ENCODE results near the gene CACHD1. TPM values are rescaled to one million over a fixed set of nuclear protein-coding genes. Genes with fewer than 3 reads are reported as not detected.

The CACHD1 gene
- total and polyA plus RNA-seq, 7 donors, result 1.1 to 5.8 (median 2.1) TPM

GRCh38 chr1:64703600-64703999 lies 233.7 kb downstream of the CACHD1 start:
- ATAC-seq (no peak), DNase-seq (no peak)
- H3K4me3 ChIP-seq, result no peak overlapping the region
- H3K36me3 ChIP-seq (ENCODE audit: insufficient read depth in 1 of 2, low read depth in 1 of 2), result no peaks in the 10 kb centered on the region
- 81 to 89% (median 86%) methylated on average over 2 of the region's 2 CpGs for WGBS, 3 donors
- no peaks in the 10 kb centered on the region for H3K4me1 ChIP-seq
- no peaks in the 10 kb centered on the region for H3K27me3 ChIP-seq (ENCODE audit: insufficient read depth in 3 of 3, low read length in 2 of 3)
- TF ChIP-seq CTCF (IDR thresholded peaks at IDR 0.05), result no peak
- H3K9me3 ChIP-seq, result no peaks in the 10 kb centered on the region
- no peak overlapping the region for H3K27ac ChIP-seq
- intact Hi-C loops (cut with DNase I), result no loop called here

- Histone ChIP-seq H3K4me3 (no peak overlapping the region), H3K9me3 (no peaks in the 10 kb centered on the region), H3K4me1 (no peaks in the 10 kb centered on the region), H3K27ac (no peak overlapping the region), H3K36me3 (ENCODE audit: insufficient read depth in 1 of 2, low read depth in 1 of 2) (no peaks in the 10 kb centered on the region), H3K27me3 (ENCODE audit: insufficient read depth in 3 of 3, low read length in 2 of 3) (no peaks in the 10 kb centered on the region)
- DNase-seq (no peak), ATAC-seq (no peak)
- TF ChIP-seq CTCF (IDR thresholded peaks at IDR 0.05), result no peak
- 17 to 24% (median 21%) methylated on average over 1 of the region's 1 CpG for whole genome bisulfite sequencing, 3 donors
- intact Hi-C loops (cut with DNase I), result no loop called here
Observed at GRCh38 chr1:64705591-64705990, 235.7 kb downstream of the CACHD1 start.

- ATAC-seq, result no peak
- Histone ChIP-seq H3K27me3 (ENCODE audit: insufficient read depth in 3 of 3, low read length in 2 of 3) (no peaks in the 10 kb centered on the region), H3K36me3 (ENCODE audit: insufficient read depth in 1 of 2, low read depth in 1 of 2) (no peaks in the 10 kb centered on the region), H3K27ac (no peak overlapping the region), H3K4me1 (no peaks in the 10 kb centered on the region), H3K4me3 (no peak overlapping the region), H3K9me3 (no peaks in the 10 kb centered on the region)
- no peak for TF ChIP-seq CTCF (IDR thresholded peaks at IDR 0.05)
- intact Hi-C loops (cut with DNase I), result no loop called here
- DNase-seq, result no peak
- WGBS, 3 donors, result 18 to 27% (median 24%) methylated on average over 1 of the region's 1 CpG
Observed at GRCh38 chr1:64711266-64711665, 241.3 kb downstream of the CACHD1 start.

- no peak for TF ChIP-seq CTCF (IDR thresholded peaks at IDR 0.05)
- no peak overlapping the region for H3K4me3 ChIP-seq
- intact Hi-C loops (cut with DNase I), result no loop called here
- no peaks in the 10 kb centered on the region for H3K27me3 ChIP-seq (ENCODE audit: insufficient read depth in 3 of 3, low read length in 2 of 3)
- no peaks in the 10 kb centered on the region for H3K9me3 ChIP-seq
- no peaks in the 10 kb centered on the region for H3K36me3 ChIP-seq (ENCODE audit: insufficient read depth in 1 of 2, low read depth in 1 of 2)
- WGBS, 3 donors, result 66 to 81% (median 79%) methylated on average over 2 of the region's 2 CpGs
- H3K27ac ChIP-seq, result no peak overlapping the region
- ATAC-seq (no peak), DNase-seq (no peak)
- H3K4me1 ChIP-seq, result no peaks in the 10 kb centered on the region
Observed at GRCh38 chr1:64712049-64712448, 242.1 kb downstream of the CACHD1 start.

- no peaks in the 10 kb centered on the region for H3K9me3 ChIP-seq
- H3K4me3 ChIP-seq, result no peak overlapping the region
- WGBS, 3 donors, result 67 to 69% (median 68%) methylated on average over 2 of the region's 2 CpGs
- H3K4me1 ChIP-seq, result no peaks in the 10 kb centered on the region
- no peaks in the 10 kb centered on the region for H3K36me3 ChIP-seq (ENCODE audit: insufficient read depth in 1 of 2, low read depth in 1 of 2)
- no peak for ATAC-seq
- no peak overlapping the region for H3K27ac ChIP-seq
- intact Hi-C loops (cut with DNase I), result no loop called here
- no peak for DNase-seq
- H3K27me3 ChIP-seq (ENCODE audit: insufficient read depth in 3 of 3, low read length in 2 of 3), result no peaks in the 10 kb centered on the region
- TF ChIP-seq CTCF (IDR thresholded peaks at IDR 0.05), result no peak
Observed at GRCh38 chr1:64715186-64715585, 245.3 kb downstream of the CACHD1 start.
